HG03135 (cell line): ENCODE data around the gene ALX4.

Experiments used
- ATAC-seq: cut with Tn5 transposase; IDR thresholded peaks from one replicate; pipeline ENCODE4 v1.9.1; 2021; ENCODE audit warnings: mild to moderate bottlenecking, moderate library complexity; ENCODE audit not compliant: unreplicated experiment

ALX4 gene

GRCh38 chr11:44213148-44213547 is 96.8 kb downstream of the ALX4 start:
- ATAC-seq: no peak

- ATAC-seq: no peak
Measured at GRCh38 chr11:44212128-44212527, 97.8 kb downstream of the ALX4 start.
